Neural cell (in vitro differentiated cells): Measurements from ENCODE around the gene TTK. TPM values are rescaled to one million over a fixed set of nuclear protein-coding genes. Genes with fewer than 3 reads are reported as not detected.

ENCODE experiments used
- H2AFZ ChIP-seq: fragments of 200-600, 300-800 bp; sonication (generic), shearing (Covaris generic); 2 replicates; pipeline ENCODE4 v1.6.0; 2014; ENCODE audit warnings: low read depth, mild to moderate bottlenecking, antibody characterized with exemption, low read length, moderate library complexity
- H3F3A ChIP-seq: fragments of 200-600 bp; shearing (Covaris generic); 2 replicates; pipeline ENCODE4 v1.6.1; 2016; ENCODE audit warnings: mild to moderate bottlenecking, moderate library complexity, mixed read lengths, antibody characterized with exemption, low read length; ENCODE audit not compliant: insufficient read depth, poor library complexity, severe bottlenecking
- H3K27ac ChIP-seq: fragments of 200-600, 300-800 bp; sonication (generic), shearing (Covaris generic); 2 replicates; pipeline ENCODE4 v1.5.1; 2014; ENCODE audit warnings: mild to moderate bottlenecking, low read length, moderate library complexity
- H3K27me3 ChIP-seq: fragments of 300-800, 200-600 bp; sonication (generic), shearing (Covaris generic); 2 replicates; pipeline ENCODE4 v1.6.0; 2014; ENCODE audit warnings: mild to moderate bottlenecking, low read depth, low read length, moderate library complexity; ENCODE audit not compliant: insufficient read depth
- H3K36me3 ChIP-seq: fragments of 300-800, 200-600 bp; sonication (generic), shearing (Covaris generic); 2 replicates; pipeline ENCODE4 v1.5.1; 2014; ENCODE audit warnings: mild to moderate bottlenecking, antibody characterized with exemption, low read length, moderate library complexity; ENCODE audit not compliant: insufficient read depth
- H3K4me2 ChIP-seq: fragments of 300-800, 200-600 bp; sonication (generic), shearing (Covaris generic); 2 replicates; pipeline ENCODE4 v1.6.0; 2014; ENCODE audit warnings: mild to moderate bottlenecking, low read length
- H3K4me3 ChIP-seq: fragments of 300-800, 200-600 bp; sonication (generic), shearing (Covaris generic); 2 replicates; pipeline ENCODE4 v1.5.1; 2014; ENCODE audit warnings: mild to moderate bottlenecking, low read length, moderate library complexity
- H3K79me2 ChIP-seq: fragments of 200-600 bp; shearing (Covaris generic); replicated peaks from 2 replicates; pipeline ENCODE4 v1.6.0; 2014; ENCODE audit warnings: mild to moderate bottlenecking, low read length, moderate library complexity; ENCODE audit not compliant: insufficient read depth
- H3K9ac ChIP-seq: fragments of 300-800, 200-600 bp; sonication (generic), shearing (Covaris generic); 2 replicates; pipeline ENCODE4 v1.6.1; 2016; ENCODE audit warnings: mild to moderate bottlenecking, low read length, mixed read lengths
- H3K9me2 ChIP-seq: fragments of 200-600 bp; shearing (Covaris generic); 2 replicates; pipeline ENCODE4 v1.6.1; 2016; ENCODE audit warnings: mild to moderate bottlenecking, low read length, mixed read lengths; ENCODE audit not compliant: insufficient read depth
- H3K9me3 ChIP-seq: fragments of 200-600, 300-800 bp; sonication (generic), shearing (Covaris generic); 2 replicates; pipeline ENCODE4 v1.6.1; 2016; ENCODE audit warnings: mild to moderate bottlenecking, mixed run types, low read length, moderate library complexity, mixed read lengths
- H4K20me1 ChIP-seq: fragments of 200-600 bp; shearing (Covaris generic); 2 replicates; pipeline ENCODE4 v1.6.1; 2016; ENCODE audit warnings: mild to moderate bottlenecking, mixed run types; ENCODE audit not compliant: insufficient read depth
- CTCF ChIP-seq: fragments of 450-650 bp; IDR thresholded peaks from 2 replicates; pipeline ENCODE4 v1.5.1; 2014; ENCODE audit warnings: antibody characterized with exemption, mild to moderate bottlenecking, moderate library complexity; ENCODE audit not compliant: poor library complexity, severe bottlenecking
- EP300 ChIP-seq: fragments of 450-650 bp; conservative IDR thresholded peaks from 2 replicates; pipeline ENCODE4 v1.6.1; 2014; ENCODE audit warnings: antibody characterized with exemption, mild to moderate bottlenecking, moderate library complexity; ENCODE audit not compliant: poor library complexity, severe bottlenecking
- EZH2 ChIP-seq: fragments of 200-600, 300-800 bp; shearing (Covaris generic), sonication (generic); IDR thresholded peaks from 2 replicates; pipeline ENCODE4 v1.6.1; 2014; ENCODE audit warnings: antibody characterized with exemption, low read length, borderline replicate concordance, mild to moderate bottlenecking; ENCODE audit not compliant: insufficient read depth, poor library complexity, severe bottlenecking
- MXI1 ChIP-seq: fragments of 450-650 bp; conservative IDR thresholded peaks from 2 replicates; pipeline ENCODE4 v1.6.1; 2014; ENCODE audit warnings: antibody characterized with exemption, mild to moderate bottlenecking; ENCODE audit not compliant: poor library complexity, severe bottlenecking
- POLR2AphosphoS5 ChIP-seq: IDR thresholded peaks from 2 replicates; pipeline ENCODE4 v1.6.1; 2012
- RAD21 ChIP-seq: fragments of 450-650 bp; conservative IDR thresholded peaks from 2 replicates; pipeline ENCODE4 v1.6.1; 2014; ENCODE audit warnings: antibody characterized with exemption, mild to moderate bottlenecking, moderate library complexity
- REST ChIP-seq: IDR thresholded peaks from 2 replicates; pipeline ENCODE4 v1.6.1; 2012; ENCODE audit warnings: borderline replicate concordance
- SMC3 ChIP-seq: fragments of 450-650 bp; conservative IDR thresholded peaks from 2 replicates; pipeline ENCODE4 v1.6.1; 2014; ENCODE audit warnings: antibody characterized with exemption, mild to moderate bottlenecking, moderate library complexity; ENCODE audit not compliant: poor library complexity
- TAF1 ChIP-seq: IDR thresholded peaks from 2 replicates; pipeline ENCODE4 v1.6.1; 2012; ENCODE audit warnings: low read depth
- polyA plus RNA-seq: library from polyadenylated mRNA; depleted of rRNA; stranded (reverse); fragments of >200 nt; gene quantifications from 2 replicates; pipeline ENCODE4 v1.2.3, GENCODE V29; 2014

The TTK gene
- polyA plus RNA-seq, 1 donor from 2014 or later, result 1.5 TPM

GRCh38 chr6:79971193-79971592, 33.3 kb upstream of the TTK start:
- Histone ChIP-seq H3K9me2 (no peaks in the 10 kb centered on the region), H3K4me3 (no peak overlapping the region), H2AFZ (no peak overlapping the region), H3K9me3 (peaks cover 3% of the 10 kb centered on the region), H3K27me3 (no peaks in the 10 kb centered on the region), H3K79me2 (no peaks in the 10 kb centered on the region), H3K9ac (no peak overlapping the region), H3K36me3 (no peaks in the 10 kb centered on the region), H3K4me2 (no peak overlapping the region), H4K20me1 (no peaks in the 10 kb centered on the region), H3K27ac (no peak overlapping the region), H3F3A (no peaks in the 10 kb centered on the region)
- TF ChIP-seq SMC3 (no peak), EZH2 (no peak), EP300 (no peak), MXI1 (no peak), CTCF (no peak), TAF1 (no peak), POLR2AphosphoS5 (no peak), REST (no peak), RAD21 (no peak)

- TF ChIP-seq EP300, result no peak
- TF ChIP-seq TAF1, result no peak
- TF ChIP-seq SMC3, result no peak
- TF ChIP-seq POLR2AphosphoS5, result no peak
- TF ChIP-seq RAD21, result no peak
- no peak for TF ChIP-seq REST
- no peak for TF ChIP-seq CTCF
- TF ChIP-seq EZH2, result no peak
- TF ChIP-seq MXI1, result no peak
- Histone ChIP-seq H2AFZ (no peak overlapping the region), H3K4me2 (no peak overlapping the region), H3K9ac (no peak overlapping the region), H4K20me1 (no peaks in the 10 kb centered on the region), H3K36me3 (no peaks in the 10 kb centered on the region), H3K9me2 (no peaks in the 10 kb centered on the region), H3K9me3 (no peaks in the 10 kb centered on the region), H3F3A (no peaks in the 10 kb centered on the region), H3K27ac (no peak overlapping the region), H3K79me2 (no peaks in the 10 kb centered on the region), H3K4me3 (no peak overlapping the region), H3K27me3 (no peaks in the 10 kb centered on the region)
These were observed 22.8 kb upstream of the TTK start for GRCh38 chr6:79981652-79982051.
